ENCODE measurements around the gene PTPRM. TPM values are rescaled to one million over a fixed set of nuclear protein-coding genes. Genes with fewer than 3 reads are reported as not detected.

The PTPRM gene
- total RNA-seq, 2 donors from 2014 or later: 80.1 to 106 TPM

- H3K27me3 ChIP-seq: no peaks in the 10 kb centered on the region
- DNase-seq (ENCODE audit: low spot score): no peak
- H3K27ac ChIP-seq: no peak overlapping the region
- no peaks in the 10 kb centered on the region for H3K36me3 ChIP-seq
- no peak for TF ChIP-seq CTCF (IDR thresholded peaks at IDR 0.05)
- H3K9me3 ChIP-seq: no peaks in the 10 kb centered on the region
- peaks cover 0 to 36% of the 10 kb centered on the region in 2 donors for H3K4me1 ChIP-seq
- H3K4me3 ChIP-seq: no peak overlapping the region
These were observed 437.7 kb downstream of the PTPRM start for GRCh38 chr18:8004792-8005191.

DNA sequence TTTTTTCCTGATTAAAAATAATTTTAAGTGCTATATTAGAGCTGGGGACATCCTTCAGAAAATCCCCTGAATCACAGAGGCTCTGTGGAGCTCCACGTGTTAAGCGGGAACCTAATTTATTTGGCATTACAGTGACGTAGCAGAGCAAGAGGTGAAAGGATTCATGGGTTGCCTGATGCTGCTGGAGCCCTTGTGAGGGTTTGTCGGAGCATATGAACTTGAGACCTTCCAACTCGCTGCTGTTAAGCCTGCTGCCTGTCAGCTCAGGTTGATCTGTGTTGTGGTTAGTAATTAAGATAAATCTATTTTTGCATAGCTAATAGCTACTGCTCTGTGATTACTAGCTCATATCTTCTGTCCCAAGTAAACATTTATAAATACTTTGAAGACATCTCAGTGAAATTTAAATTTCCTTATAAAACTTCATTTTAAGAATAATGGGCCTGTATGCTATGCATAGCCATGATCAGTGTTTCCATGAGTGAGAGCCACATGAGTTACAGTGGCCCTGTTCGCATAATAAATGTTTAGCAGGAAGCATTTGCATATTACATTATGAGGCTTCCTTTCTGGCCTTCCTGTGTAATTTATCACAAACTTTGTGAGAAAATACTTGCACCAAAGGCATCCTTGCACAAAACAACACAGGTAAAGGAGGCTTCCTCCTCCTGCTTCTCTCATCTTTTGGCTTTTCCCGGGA, 438.9 kb downstream of the PTPRM start:
- Histone ChIP-seq H3K27ac (no peak overlapping the region), H3K27me3 (no peaks in the 10 kb centered on the region), H3K9me3 (no peaks in the 10 kb centered on the region), H3K4me1 (peaks cover 0 to 32% of the 10 kb centered on the region in 2 donors), H3K36me3 (no peaks in the 10 kb centered on the region), H3K4me3 (no peak overlapping the region)
- TF ChIP-seq CTCF (IDR thresholded peaks at IDR 0.05): no peak
- DNase-seq (ENCODE audit: low spot score): no peak

DNA sequence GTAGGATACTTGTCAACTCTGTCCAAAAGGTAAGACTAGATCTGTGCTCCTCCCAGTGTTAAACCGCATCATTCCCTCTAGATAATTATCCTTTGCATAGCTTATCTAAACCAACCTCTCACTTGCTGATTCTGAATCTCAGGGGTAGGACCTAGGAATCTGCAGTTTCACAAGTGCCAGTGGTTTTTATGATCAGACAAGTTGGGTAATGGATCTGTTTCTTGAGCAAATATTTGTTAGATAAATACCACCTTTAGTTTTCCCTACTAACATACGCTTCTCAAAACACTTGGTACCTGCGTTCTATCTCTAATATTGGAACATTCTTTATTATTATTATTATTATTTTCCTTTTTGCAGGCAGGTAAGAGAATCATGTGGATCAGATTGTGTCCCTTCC, 439.9 kb downstream of the PTPRM start:
- H3K4me3 ChIP-seq: no peak overlapping the region
- peaks cover 0 to 29% of the 10 kb centered on the region in 2 donors for H3K4me1 ChIP-seq
- no peaks in the 10 kb centered on the region for H3K36me3 ChIP-seq
- no peak overlapping the region for H3K27ac ChIP-seq
- DNase-seq (ENCODE audit: low spot score): no peak
- no peak for TF ChIP-seq CTCF (IDR thresholded peaks at IDR 0.05)
- no peaks in the 10 kb centered on the region for H3K9me3 ChIP-seq
- H3K27me3 ChIP-seq: no peaks in the 10 kb centered on the region

- no peaks in the 10 kb centered on the region for H3K9me3 ChIP-seq
- no peak overlapping the region for H3K27ac ChIP-seq
- TF ChIP-seq CTCF (IDR thresholded peaks at IDR 0.05): no peak
- H3K4me1 ChIP-seq: peaks cover 0 to 29% of the 10 kb centered on the region in 2 donors
- H3K4me3 ChIP-seq: no peak overlapping the region
- DNase-seq (ENCODE audit: low spot score): no peak
- no peaks in the 10 kb centered on the region for H3K27me3 ChIP-seq
- H3K36me3 ChIP-seq: no peaks in the 10 kb centered on the region
These were observed 440.9 kb downstream of the PTPRM start for GRCh38 chr18:8008033-8008432.

DNA sequence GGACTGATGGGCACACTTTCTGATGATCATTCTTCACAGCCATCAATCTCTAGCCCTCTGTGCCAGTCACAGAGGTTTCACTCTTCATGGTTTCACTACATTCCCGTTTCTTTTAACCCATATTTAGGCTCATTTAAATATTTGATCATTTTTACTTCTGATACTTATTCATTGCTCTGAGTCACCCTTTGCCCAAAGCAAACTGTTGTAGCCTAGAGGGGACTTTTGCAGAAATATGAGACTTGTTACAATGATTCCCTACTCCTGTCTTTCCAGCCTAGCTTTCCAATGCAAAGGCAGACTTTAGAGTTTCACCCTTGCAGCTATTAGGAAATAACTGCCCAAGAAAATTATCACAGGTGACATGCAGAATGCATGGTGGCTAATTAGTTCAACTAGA, 444.2 kb downstream of the PTPRM start:
- no peak overlapping the region for H3K4me3 ChIP-seq
- no peaks in the 10 kb centered on the region for H3K27me3 ChIP-seq
- no peaks in the 10 kb centered on the region for H3K36me3 ChIP-seq
- no peak for DNase-seq (ENCODE audit: low spot score)
- no peaks in the 10 kb centered on the region for H3K9me3 ChIP-seq
- H3K27ac ChIP-seq: no peak overlapping the region
- no peak for TF ChIP-seq CTCF (IDR thresholded peaks at IDR 0.05)
- H3K4me1 ChIP-seq: peaks cover 0 to 2% of the 10 kb centered on the region in 2 donors

DNA sequence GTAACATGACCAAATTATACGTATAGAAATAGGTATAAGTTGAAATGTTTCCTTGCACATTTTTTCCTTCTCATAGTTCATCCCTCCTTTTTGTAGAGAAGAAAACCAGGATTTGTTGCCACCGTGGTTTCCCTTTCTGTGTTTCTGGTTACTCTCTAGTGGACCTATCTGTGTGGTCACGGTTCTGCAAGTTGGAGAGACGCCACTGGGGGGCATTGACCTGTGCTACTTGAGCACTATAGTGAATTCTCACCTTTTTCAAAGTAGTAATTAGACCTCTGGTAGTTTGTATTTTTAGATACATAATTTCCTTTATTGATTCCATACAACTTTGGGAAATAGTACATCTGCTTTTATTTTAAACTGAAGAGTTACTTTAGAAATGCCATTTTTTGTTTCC, 444.8 kb downstream of the PTPRM start:
- Histone ChIP-seq H3K4me1 (no peaks in the 10 kb centered on the region), H3K9me3 (no peaks in the 10 kb centered on the region), H3K27me3 (no peaks in the 10 kb centered on the region), H3K36me3 (no peaks in the 10 kb centered on the region), H3K4me3 (no peak overlapping the region), H3K27ac (no peak overlapping the region)
- no peak for TF ChIP-seq CTCF (IDR thresholded peaks at IDR 0.05)
- no peak for DNase-seq (ENCODE audit: low spot score)

All from right atrium auricular region (tissue), 2 donors.